ENCODE data around the gene KSR1. TPM values are rescaled to one million over a fixed set of nuclear protein-coding genes. Genes with fewer than 3 reads are reported as not detected.
"Not testable (repeated sequence)": the region's sequence is repeated elsewhere in the genome, so short reads cannot be mapped to it uniquely, and the experiment has no call there.

Gene KSR1
- total RNA-seq, 4 donors from 2014 or later: 26.0 to 37.5 (median 35.0) TPM

GRCh38 chr17:27631411-27631760 lies 175.1 kb downstream of the KSR1 start:
- DNase-seq (ENCODE audit: low spot score in 2 of 2): no peak
- WGBS, 2 donors: 52 to 55% methylated on average over 6 of the region's 6 CpGs
- TF ChIP-seq CTCF (IDR thresholded peaks at IDR 0.05) (no peak), POLR2A (IDR thresholded peaks at IDR 0.05) (no peak)
- H3K4me3 ChIP-seq (ENCODE audit: low read depth, poor library complexity, severe bottlenecking): no peak overlapping the region
- intact Hi-C loops (cut with DNase I; ENCODE audit: low total_unique reads): no loop called here

DNA sequence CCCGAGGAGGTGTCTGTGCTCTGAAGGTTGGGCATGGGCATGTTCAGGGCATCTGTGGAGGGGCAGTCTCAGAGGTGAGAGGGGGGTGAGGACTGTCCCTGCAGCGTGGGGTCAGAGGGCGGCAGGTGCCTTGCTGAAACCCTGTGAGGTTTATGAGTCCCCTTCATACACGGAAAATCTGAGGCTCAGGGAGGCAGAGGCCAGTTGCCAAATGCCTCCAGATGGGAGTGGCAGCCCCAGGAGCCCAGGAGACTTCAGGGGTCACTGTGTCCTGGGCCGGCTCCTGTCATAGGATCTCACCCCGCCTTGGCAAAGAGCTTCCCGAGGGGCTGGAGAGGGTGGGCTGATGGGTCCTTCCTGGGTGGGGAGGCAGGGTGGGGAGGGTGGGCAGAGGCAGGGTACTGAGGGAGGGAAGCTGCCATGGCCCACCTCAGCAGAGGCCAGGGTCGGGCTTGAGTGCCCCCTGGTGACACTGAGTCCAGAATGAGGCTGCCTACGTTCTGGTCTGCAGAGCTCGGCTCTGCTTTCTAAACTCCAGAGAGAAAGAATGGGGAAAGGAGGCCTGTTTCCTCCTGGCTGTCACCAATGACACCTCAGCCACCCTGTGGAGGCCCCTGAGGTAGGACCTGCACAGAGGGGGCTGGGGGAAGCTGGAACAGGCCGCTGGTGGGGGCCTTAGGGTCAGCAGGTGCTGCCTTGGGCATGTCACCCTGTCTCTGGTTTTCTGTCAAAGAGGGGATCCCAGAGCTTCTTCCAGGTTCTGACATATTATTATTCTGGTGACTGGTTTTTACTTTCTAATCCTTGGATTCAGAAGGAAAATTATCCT lies 175.9 kb downstream of the KSR1 start:
- TF ChIP-seq CTCF (IDR thresholded peaks at IDR 0.05): no peak
- TF ChIP-seq POLR2A (IDR thresholded peaks at IDR 0.05): no peak
- H3K4me3 ChIP-seq (ENCODE audit: low read depth, poor library complexity, severe bottlenecking): no peak overlapping the region
- intact Hi-C loops (cut with DNase I; ENCODE audit: low total_unique reads): no loop called here
- no peak for DNase-seq (ENCODE audit: low spot score in 2 of 2)
- 53 to 73% methylated on average over 11 of the region's 11 CpGs for WGBS, 2 donors

DNA sequence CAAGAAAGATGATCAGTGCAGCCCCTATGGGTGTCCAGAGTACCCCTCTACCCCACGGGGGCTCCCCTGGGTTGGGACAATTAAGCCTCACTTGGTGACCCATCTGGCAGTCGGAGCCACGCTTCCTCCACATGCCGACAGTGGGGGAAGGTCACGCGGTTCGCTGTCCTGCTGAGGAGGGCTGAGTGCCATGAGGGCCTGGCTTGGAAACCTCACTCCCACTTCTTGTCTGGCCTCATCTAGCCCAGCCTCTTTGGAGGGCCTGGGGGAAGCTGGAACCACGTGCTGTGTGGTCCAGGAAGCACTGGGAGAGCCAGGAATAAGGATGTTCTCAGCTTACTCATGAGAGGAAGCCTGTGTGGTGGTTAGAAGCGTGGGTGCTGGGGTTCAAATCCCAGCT lies 176.5 kb downstream of the KSR1 start:
- WGBS, 2 donors: 30 to 36% methylated on average over 9 of the region's 9 CpGs
- intact Hi-C loops (cut with DNase I; ENCODE audit: low total_unique reads); H3K4me3 ChIP-seq (ENCODE audit: low read depth, poor library complexity, severe bottlenecking): not testable (repeated sequence)
- peak; percentile 84 to 96 for DNase-seq (ENCODE audit: low spot score in 2 of 2)

- TF ChIP-seq CTCF (IDR thresholded peaks at IDR 0.05): no peak
- no peak for TF ChIP-seq POLR2A (IDR thresholded peaks at IDR 0.05)
- no peak overlapping the region for H3K4me3 ChIP-seq (ENCODE audit: low read depth, poor library complexity, severe bottlenecking)
- WGBS, 2 donors: 67 to 76% methylated on average over 13 to 14 of the region's 14 CpGs
- intact Hi-C loops (cut with DNase I; ENCODE audit: low total_unique reads): no loop called here
- DNase-seq (ENCODE audit: low spot score in 2 of 2): no peak
These were observed 177.2 kb downstream of the KSR1 start for GRCh38 chr17:27633312-27634025.

DNA sequence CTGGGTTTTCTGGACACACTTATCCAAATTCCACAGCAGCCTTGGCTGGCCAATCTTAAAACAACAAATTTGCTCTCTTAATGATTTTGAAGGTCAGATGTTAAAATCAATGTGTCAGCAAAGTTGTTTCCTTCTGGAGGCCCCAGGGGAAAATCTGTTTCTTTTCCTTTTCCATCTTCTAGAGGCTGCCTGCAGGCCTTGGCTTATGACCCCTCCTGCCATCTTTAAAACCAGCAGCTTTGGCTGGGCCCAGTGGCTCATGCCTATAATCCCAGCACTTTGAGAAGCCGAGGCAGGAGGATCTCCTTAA lies 177.7 kb downstream of the KSR1 start:
- H3K4me3 ChIP-seq (ENCODE audit: low read depth, poor library complexity, severe bottlenecking): no peak overlapping the region
- WGBS, 2 donors: 89 to 90% methylated on average over 1 of the region's 1 CpG
- DNase-seq (ENCODE audit: low spot score in 2 of 2): no peak
- intact Hi-C loops (cut with DNase I; ENCODE audit: low total_unique reads): no loop called here
- TF ChIP-seq POLR2A (IDR thresholded peaks at IDR 0.05) (no peak), CTCF (IDR thresholded peaks at IDR 0.05) (no peak)

DNA sequence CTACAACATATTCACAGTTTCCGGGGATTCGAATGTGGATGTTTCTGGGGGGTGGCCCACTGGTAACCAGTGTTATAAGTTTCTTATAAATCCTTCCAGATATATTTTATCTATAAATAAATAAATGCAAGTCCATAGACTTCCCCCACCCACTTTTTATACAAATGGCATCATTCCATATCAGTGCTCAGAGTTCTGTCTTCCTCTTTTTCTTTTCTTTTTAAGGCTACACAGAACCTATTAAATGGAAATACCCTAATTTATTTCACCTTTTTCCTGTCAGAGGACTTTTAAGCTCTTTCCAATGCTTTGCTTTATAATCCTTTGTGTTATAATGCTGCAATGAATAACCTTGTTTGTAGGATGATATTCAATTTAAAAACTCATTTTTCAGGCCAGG lies 178.5 kb downstream of the KSR1 start:
- no peak overlapping the region for H3K4me3 ChIP-seq (ENCODE audit: low read depth, poor library complexity, severe bottlenecking)
- no peak for DNase-seq (ENCODE audit: low spot score in 2 of 2)
- TF ChIP-seq CTCF (IDR thresholded peaks at IDR 0.05) (no peak), POLR2A (IDR thresholded peaks at IDR 0.05) (no peak)
- intact Hi-C loops (cut with DNase I; ENCODE audit: low total_unique reads): no loop called here
- WGBS, 2 donors: 86 to 93% methylated on average over 2 of the region's 2 CpGs
